ENCODE data around the gene HOXA4. TPM values are rescaled to one million over a fixed set of nuclear protein-coding genes. Genes with fewer than 3 reads are reported as not detected.
A peak's percentile ranks its signal among the peaks of the same experiment; 100 is the strongest.

HOXA4 gene
- total RNA-seq, 1 donor from 2014 or later = 0.98 TPM

GRCh38 chr7:27152816-27153442 is 22.4 kb upstream of the HOXA4 start:
- Histone ChIP-seq H3K27ac (peak overlapping the region; percentile 84), H3K4me3 (peak overlapping the region; percentile 49 to 57), H3K36me3 (no peaks in the 10 kb centered on the region), H3K27me3 (no peaks in the 10 kb centered on the region), H3K9me3 (no peaks in the 10 kb centered on the region), H3K4me1 (peaks cover 67% of the 10 kb centered on the region)
- no peak for TF ChIP-seq POLR2AphosphoS5 (IDR thresholded peaks at IDR 0.05; ENCODE audit: insufficient read depth in 1 of 2, low read depth in 1 of 2)
- TF ChIP-seq CTCF (IDR thresholded peaks at IDR 0.05) = no peak
- TF ChIP-seq POLR2A (IDR thresholded peaks at IDR 0.05) = no peak
- DNase-seq (ENCODE audit: extremely low spot score in 2 of 2) = no peak
- intact Hi-C loops (cut with DNase I) = loop anchor here (10.0 kb wide), 1 partner anchor 948 kb away; the partner anchor contains the start of genes CBX3 and HNRNPA2B1

- no peaks in the 10 kb centered on the region for H3K36me3 ChIP-seq
- H3K4me3 ChIP-seq = peak within 1 kb of the TSS; percentile 49 to 57
- intact Hi-C loops (cut with DNase I) = loop anchor here (10.0 kb wide), 1 partner anchor 947 kb away; the partner anchor contains the start of genes CBX3 and HNRNPA2B1
- H3K27ac ChIP-seq = peak within 1 kb of the TSS; percentile 84
- no peak for DNase-seq (ENCODE audit: extremely low spot score in 2 of 2)
- TF ChIP-seq POLR2AphosphoS5 (IDR thresholded peaks at IDR 0.05; ENCODE audit: insufficient read depth in 1 of 2, low read depth in 1 of 2) = peak; percentile 69 to 79
- no peak for TF ChIP-seq CTCF (IDR thresholded peaks at IDR 0.05)
- TF ChIP-seq POLR2A (IDR thresholded peaks at IDR 0.05) = no peak
- H3K27me3 ChIP-seq = no peaks in the 10 kb centered on the region
- H3K4me1 ChIP-seq = peaks cover 73% of the 10 kb centered on the region
- H3K9me3 ChIP-seq = no peaks in the 10 kb centered on the region
Observed at GRCh38 chr7:27151931-27152815, 21.6 kb upstream of the HOXA4 start, which contains the start of gene HOXA3. TSS of gene HOXA3 (minus strand) at chr7:27152583. CDS start at chr7:27110640, 41,943 bp downstream.

- no peaks in the 10 kb centered on the region for H3K9me3 ChIP-seq
- H3K4me3 ChIP-seq = peak overlapping the region; percentile 49 to 57
- no peaks in the 10 kb centered on the region for H3K27me3 ChIP-seq
- peaks cover 68% of the 10 kb centered on the region for H3K4me1 ChIP-seq
- H3K36me3 ChIP-seq = no peaks in the 10 kb centered on the region
- TF ChIP-seq CTCF (IDR thresholded peaks at IDR 0.05) (no peak), POLR2A (IDR thresholded peaks at IDR 0.05) (no peak), POLR2AphosphoS5 (IDR thresholded peaks at IDR 0.05; ENCODE audit: insufficient read depth in 1 of 2, low read depth in 1 of 2) (no peak)
- intact Hi-C loops (cut with DNase I) = loop anchor here (10.0 kb wide), 1 partner anchor 947 kb away; the partner anchor contains the start of genes CBX3 and HNRNPA2B1
- H3K27ac ChIP-seq = peak overlapping the region; percentile 84
- DNase-seq (ENCODE audit: extremely low spot score in 2 of 2) = peak in 1 of 2 donors; percentile 86
Observed at GRCh38 chr7:27151341-27151930, 20.9 kb upstream of the HOXA4 start.

- Histone ChIP-seq H3K27ac (peak overlapping the region; percentile 84), H3K4me3 (peak overlapping the region; percentile 49 to 57), H3K36me3 (no peaks in the 10 kb centered on the region), H3K9me3 (no peaks in the 10 kb centered on the region), H3K27me3 (no peaks in the 10 kb centered on the region), H3K4me1 (peaks cover 63% of the 10 kb centered on the region)
- intact Hi-C loops (cut with DNase I) = loop anchor here (10.0 kb wide), 1 partner anchor 946 kb away; the partner anchor contains the start of genes CBX3 and HNRNPA2B1
- peak in 1 of 2 donors; percentile 86 for DNase-seq (ENCODE audit: extremely low spot score in 2 of 2)
- TF ChIP-seq CTCF (IDR thresholded peaks at IDR 0.05) = peak in 2 of 3 experiments; percentile 12 to 81
- TF ChIP-seq POLR2A (IDR thresholded peaks at IDR 0.05) = peak in 1 of 2 donors; percentile 37
- TF ChIP-seq POLR2AphosphoS5 (IDR thresholded peaks at IDR 0.05; ENCODE audit: insufficient read depth in 1 of 2, low read depth in 1 of 2) = peak; percentile 61 to 87
Observed at GRCh38 chr7:27150568-27151340, 20.2 kb upstream of the HOXA4 start.
